Endothelial cell of umbilical vein (primary cell): ENCODE data around the gene MISFA. TPM values are rescaled to one million over a fixed set of nuclear protein-coding genes. Genes with fewer than 3 reads are reported as not detected.

Experiments used
- BruUV-seq: library from RNA; stranded (reverse); fragments of 400-500 nt; replicated peaks from 2 replicates; lab custom pipeline; 2021; lab: Mats Ljungman, UMichigan
- CTCF ChIA-PET: fragments of 300-600, 350-600 bp; sonication (Branson Sonifier 250); formaldehyde crosslinking; loops from one replicate; lab custom pipeline; 2021; ENCODE audit warnings: antibody characterized with exemption, inconsistent platforms; lab: Charles Lee
- POLR2A ChIA-PET: fragments of 300-600, 350-600 bp; sonication (Branson Sonifier 250); formaldehyde crosslinking; loops from one replicate; lab custom pipeline; 2021; ENCODE audit warnings: antibody characterized with exemption, inconsistent platforms; lab: Charles Lee
- DNase-seq: peaks from one replicate; pipeline ENCODE4 v3.0.0-alpha.2; 2011; ENCODE audit warnings: low read depth, low spot score
- FAIRE-seq: peaks from 2 replicates; lab custom pipeline; 2011; peaks lifted over from hg19 to GRCh38; lab: Jason Lieb, UNC
- H2AFZ ChIP-seq: 2 replicates; pipeline ENCODE4 v1.6.0; 2012; ENCODE audit warnings: low read depth, low read length, control low read depth, inconsistent platforms
- H3K27ac ChIP-seq: 2 replicates; pipeline ENCODE4 v1.5.1; 2011; ENCODE audit warnings: low read depth, mild to moderate bottlenecking, control low read depth, low read length, moderate library complexity; ENCODE audit not compliant: insufficient read depth
- H3K27me3 ChIP-seq, 2 experiments: 2 replicates each; pipeline versions ENCODE4 v1.6.0 to v1.6.1; 2011; ENCODE audit warnings: low read length in 2 of 2, mixed read lengths in 1 of 2; ENCODE audit not compliant: control insufficient read depth in 2 of 2, insufficient read depth in 2 of 2
- H3K36me3 ChIP-seq, 2 experiments: 2 replicates in 1 of 2; 3 replicates in 1 of 2; pipeline ENCODE4 v1.5.1; 2011; ENCODE audit warnings: low read length in 2 of 2, mild to moderate bottlenecking in 1 of 2, moderate library complexity in 1 of 2; ENCODE audit not compliant: control insufficient read depth in 2 of 2, insufficient read depth in 2 of 2; ENCODE audit errors: extremely low read depth in 1 of 2
- H3K4me1 ChIP-seq: 3 replicates; pipeline ENCODE4 v1.5.1; 2011; ENCODE audit warnings: mild to moderate bottlenecking, low read length; ENCODE audit not compliant: control insufficient read depth, insufficient read depth; ENCODE audit errors: extremely low read depth
- H3K4me2 ChIP-seq: 2 replicates; pipeline ENCODE4 v1.6.1; 2011; ENCODE audit warnings: low read length, control low read depth, mixed read lengths; ENCODE audit not compliant: insufficient read depth
- H3K4me3 ChIP-seq, 3 experiments: fragments of 200-600 bp in 1 of 3; sonication (generic), shearing (Covaris generic) in 1 of 3; replicated peaks in 1 of 3; 2 replicates each; pipeline ENCODE4 v1.5.1; 2011 to 2016; ENCODE audit warnings: control low read depth in 3 of 3, low read length in 3 of 3, mild to moderate bottlenecking in 2 of 3, inconsistent platforms in 1 of 3, low read depth in 1 of 3, moderate library complexity in 1 of 3; ENCODE audit not compliant: insufficient read depth in 1 of 3
- H3K79me2 ChIP-seq: 2 replicates; pipeline ENCODE4 v1.6.0; 2012; ENCODE audit warnings: low read length, inconsistent platforms; ENCODE audit not compliant: control insufficient read depth, insufficient read depth
- H3K9ac ChIP-seq: replicated peaks from 2 replicates; pipeline ENCODE3; 2011; ENCODE audit warnings: low read length, control low read depth; ENCODE audit not compliant: insufficient read depth; ENCODE audit errors: extremely low read depth
- H3K9me1 ChIP-seq: replicated peaks from 3 replicates; pipeline ENCODE4 v1.6.0; 2011; ENCODE audit warnings: mild to moderate bottlenecking, low read length; ENCODE audit not compliant: control insufficient read depth, insufficient read depth; ENCODE audit errors: extremely low read depth
- H3K9me3 ChIP-seq: replicated peaks from 2 replicates; pipeline ENCODE4 v1.5.1; 2012; ENCODE audit warnings: low read length, inconsistent platforms; ENCODE audit not compliant: control insufficient read depth, insufficient read depth
- H4K20me1 ChIP-seq: replicated peaks from 2 replicates; pipeline ENCODE3; 2011; ENCODE audit warnings: mild to moderate bottlenecking, low read length; ENCODE audit not compliant: control insufficient read depth, insufficient read depth; ENCODE audit errors: extremely low read depth
- JUN ChIP-seq: IDR thresholded peaks from 2 replicates; pipeline ENCODE4 v1.6.1; 2011; ENCODE audit warnings: borderline replicate concordance, low read depth; ENCODE audit not compliant: insufficient read length, insufficient read depth
- POLR2A ChIP-seq: IDR thresholded peaks from 2 replicates; pipeline ENCODE4 v1.6.1; 2012; ENCODE audit warnings: low read depth, mild to moderate bottlenecking, control low read depth, low read length
- dilution Hi-C: fragments of 300-500 bp; cut with MboI; formaldehyde crosslinking; loops from one replicate; pipeline ENCODE4 v1.15.0; 2019; ENCODE audit warnings: low sequenced_read_pairs; ENCODE audit not compliant: extremely low pct_ligation_motif_present
- intact Hi-C: fragments of 100-400 bp; cut with micrococcal nuclease; formaldehyde crosslinking; loops from one replicate; pipeline ENCODE4 v1.10.0; 2022
- polyA plus RNA-seq, 4 experiments: library from polyadenylated mRNA; depleted of rRNA in 3 of 4; stranded (reverse) in 3 of 4; unstranded in 1 of 4; fragments of >200 nt; gene quantifications; 2 replicates each; pipeline versions ENCODE4 v1.2.1 to v1.2.3, GENCODE V29; 2011 to 2012; ENCODE audit warnings: missing spikeins in 1 of 4
- total RNA-seq: library from RNA; stranded (reverse); gene quantifications from 2 replicates; pipeline ENCODE4 v1.2.3, GENCODE V29; 2021
- TF ChIP-seq, protein P1 (sequence below), 2 donors: IDR thresholded peaks; 1 replicate in 1 of 2; 2 replicates in 1 of 2; pipeline ENCODE4 v1.5.1; 2011; ENCODE audit warnings: low read length in 2 of 2, mild to moderate bottlenecking in 2 of 2, moderate library complexity in 2 of 2, control low read depth in 1 of 2, inconsistent platforms in 1 of 2, low read depth in 1 of 2; ENCODE audit not compliant: insufficient read depth in 1 of 2; ENCODE audit errors: extremely low read depth in 1 of 2
- TF ChIP-seq, protein P2 (sequence below): IDR thresholded peaks from 2 replicates; pipeline ENCODE4 v1.6.1; 2011; ENCODE audit not compliant: insufficient read depth, insufficient read length

MISFA gene
- total and polyA plus RNA-seq, 2 donors (not counting 3 experiments of a cell fraction or from before 2014, with no cell fraction given) = 1.4 to 3.6 TPM

DNA sequence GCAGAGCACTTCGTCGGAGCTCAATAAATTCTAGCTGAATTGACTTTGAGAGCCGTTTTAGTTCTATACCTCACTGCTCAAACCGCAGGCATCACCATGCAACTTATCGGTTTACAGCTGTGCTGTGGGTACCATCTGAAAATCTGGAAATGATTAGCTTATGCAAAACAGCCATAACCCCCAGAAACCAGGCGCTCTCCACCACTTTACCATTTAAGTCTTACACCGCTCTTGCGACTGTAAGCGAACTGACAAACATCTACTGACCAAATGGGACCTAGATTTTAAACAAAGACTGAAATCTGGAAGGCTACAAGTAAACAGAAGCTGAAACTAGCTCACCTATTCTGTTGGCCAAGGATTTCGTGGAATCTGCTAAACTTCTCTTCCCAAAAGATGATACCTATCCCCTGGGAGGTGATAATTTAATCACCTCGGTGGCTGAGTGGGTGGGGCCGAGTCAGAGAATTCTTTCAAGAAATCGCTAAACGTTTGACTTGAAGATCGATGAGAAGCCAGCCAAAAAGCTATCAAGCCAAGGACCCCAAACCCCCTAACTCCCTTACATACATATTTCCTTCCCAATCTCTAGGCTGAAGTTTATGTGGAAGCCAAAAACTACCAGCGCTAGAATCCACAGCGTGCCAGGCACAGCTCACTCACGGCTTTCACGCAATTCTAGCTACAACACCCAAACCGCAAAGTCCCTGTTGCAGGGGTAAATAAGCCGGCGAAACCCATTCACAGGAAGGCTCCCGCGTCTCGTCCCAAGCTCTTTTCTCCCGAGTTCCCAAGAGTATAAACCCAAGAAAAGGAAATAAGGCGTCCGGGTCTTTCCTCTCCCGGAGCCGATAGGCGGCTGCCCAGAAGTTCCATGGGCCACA, 33.9 kb downstream of the MISFA start:
- FAIRE-seq (peak; percentile 67), DNase-seq (no peak)
- no peak for TF ChIP-seq POLR2A
- TF ChIP-seq, protein P1, sequence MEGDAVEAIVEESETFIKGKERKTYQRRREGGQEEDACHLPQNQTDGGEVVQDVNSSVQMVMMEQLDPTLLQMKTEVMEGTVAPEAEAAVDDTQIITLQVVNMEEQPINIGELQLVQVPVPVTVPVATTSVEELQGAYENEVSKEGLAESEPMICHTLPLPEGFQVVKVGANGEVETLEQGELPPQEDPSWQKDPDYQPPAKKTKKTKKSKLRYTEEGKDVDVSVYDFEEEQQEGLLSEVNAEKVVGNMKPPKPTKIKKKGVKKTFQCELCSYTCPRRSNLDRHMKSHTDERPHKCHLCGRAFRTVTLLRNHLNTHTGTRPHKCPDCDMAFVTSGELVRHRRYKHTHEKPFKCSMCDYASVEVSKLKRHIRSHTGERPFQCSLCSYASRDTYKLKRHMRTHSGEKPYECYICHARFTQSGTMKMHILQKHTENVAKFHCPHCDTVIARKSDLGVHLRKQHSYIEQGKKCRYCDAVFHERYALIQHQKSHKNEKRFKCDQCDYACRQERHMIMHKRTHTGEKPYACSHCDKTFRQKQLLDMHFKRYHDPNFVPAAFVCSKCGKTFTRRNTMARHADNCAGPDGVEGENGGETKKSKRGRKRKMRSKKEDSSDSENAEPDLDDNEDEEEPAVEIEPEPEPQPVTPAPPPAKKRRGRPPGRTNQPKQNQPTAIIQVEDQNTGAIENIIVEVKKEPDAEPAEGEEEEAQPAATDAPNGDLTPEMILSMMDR (IDR thresholded peaks at IDR 0.05; ENCODE audit: extremely low read depth in 1 of 2, insufficient read depth in 1 of 2, low read depth in 1 of 2, low read length in 2 of 2) = no peak
- TF ChIP-seq JUN = no peak
- TF ChIP-seq, protein P2, sequence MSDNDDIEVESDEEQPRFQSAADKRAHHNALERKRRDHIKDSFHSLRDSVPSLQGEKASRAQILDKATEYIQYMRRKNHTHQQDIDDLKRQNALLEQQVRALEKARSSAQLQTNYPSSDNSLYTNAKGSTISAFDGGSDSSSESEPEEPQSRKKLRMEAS = no peak
- ChIA-PET CTCF (interaction anchor here (1.0 to 4.0 kb wide), 8 partner anchors 12 to 518 kb away, joined by 3 to 13 read pairs (median 3); no protein-coding TSS in a partner anchor), POLR2A (interaction anchor here (0.7 to 2.2 kb wide), 4 partner anchors 14 to 107 kb away, joined by 3 to 9 read pairs (median 4); partner anchors contain the start of genes TSG101 and UEVLD)
- H3K27ac ChIP-seq = peak overlapping the region; percentile 74
- intact Hi-C loops (loop anchor here (1.0 kb wide), 6 partner anchors 45 to 311 kb away; partner anchors contain the start of genes GTF2H1, HPS5, TMEM86A and TSG101), dilution Hi-C loops (no loop called here)
- peaks cover 3% of the 10 kb centered on the region for H4K20me1 ChIP-seq
- TSS peak; percentile 57 for BruUV-seq
- peak overlapping the region; percentile 100 for H3K4me2 ChIP-seq
- no peaks in the 10 kb centered on the region for H3K9me1 ChIP-seq
- peak overlapping the region; percentile 79 to 99 (median 97) for H3K4me3 ChIP-seq
- H3K9ac ChIP-seq = peak overlapping the region; percentile 98
- no peaks in the 10 kb centered on the region for H3K27me3 ChIP-seq
- H3K4me1 ChIP-seq = peaks cover 16% of the 10 kb centered on the region
- H3K79me2 ChIP-seq = peaks cover 48% of the 10 kb centered on the region
- no peaks in the 10 kb centered on the region for H3K36me3 ChIP-seq
- no peaks in the 10 kb centered on the region for H3K9me3 ChIP-seq
- H2AFZ ChIP-seq = peak overlapping the region; percentile 96
